Caco-2 (cell line): ENCODE measurements around the gene ROBO1. TPM values are rescaled to one million over a fixed set of nuclear protein-coding genes. Genes with fewer than 3 reads are reported as not detected.

Experiments used
- BruUV-seq: library from RNA; stranded (reverse); fragments of 400-500 nt; replicated peaks from 2 replicates; lab custom pipeline; 2021; lab: Mats Ljungman, UMichigan
- CTCF ChIA-PET: fragments of 300-600 bp; sonication (Branson Sonifier 250); formaldehyde crosslinking; loops from one replicate; lab custom pipeline; 2022; ENCODE audit warnings: antibody characterized with exemption; lab: Charles Lee
- POLR2A ChIA-PET: fragments of 300-600 bp; sonication (Branson Sonifier 250); formaldehyde crosslinking; loops from one replicate; lab custom pipeline; 2022; ENCODE audit warnings: antibody characterized with exemption; lab: Charles Lee
- DNase-seq, 2 experiments: peaks; one replicate each; pipeline versions ENCODE4 v3.0.0 to v3.0.0-alpha.2; 2020 to 2022
- H3K27me3 ChIP-seq: replicated peaks from 2 replicates; pipeline ENCODE4 v1.6.0; 2011; ENCODE audit warnings: low read length; ENCODE audit not compliant: control insufficient read depth, insufficient read depth
- H3K36me3 ChIP-seq: 2 replicates; pipeline ENCODE4 v1.5.1; 2011; ENCODE audit warnings: low read length; ENCODE audit not compliant: control insufficient read depth, insufficient read depth
- H3K4me1 ChIP-seq: fragments of 250-450 bp; sonication (Bioruptor Pico); 2 replicates; pipeline ENCODE4 v1.5.1; 2020; ENCODE audit warnings: mild to moderate bottlenecking
- H3K4me3 ChIP-seq: 2 replicates; pipeline ENCODE4 v1.5.1; 2011; ENCODE audit warnings: low read depth, mild to moderate bottlenecking, control low read depth, low read length
- H3K9me3 ChIP-seq: fragments of 250-450 bp; sonication (Bioruptor Pico); 2 replicates; pipeline ENCODE4 v1.5.1; 2020; ENCODE audit warnings: mild to moderate bottlenecking, moderate library complexity
- H3K27ac Mint-ChIP-seq: one replicate; pipeline ENCODE4 v1.8.0; 2022; ENCODE audit warnings: mixed read lengths; ENCODE audit not compliant: unreplicated experiment
- H3K27me3 Mint-ChIP-seq: one replicate; pipeline ENCODE4 v1.8.0; 2022; ENCODE audit warnings: mixed read lengths; ENCODE audit not compliant: insufficient read depth, unreplicated experiment
- H3K36me3 Mint-ChIP-seq: one replicate; pipeline ENCODE4 v1.8.0; 2022; ENCODE audit warnings: mild to moderate bottlenecking, mixed read lengths; ENCODE audit not compliant: insufficient read depth, unreplicated experiment
- H3K4me1 Mint-ChIP-seq: one replicate; pipeline ENCODE4 v1.8.0; 2022; ENCODE audit warnings: low read depth, mixed read lengths; ENCODE audit not compliant: unreplicated experiment
- H3K4me3 Mint-ChIP-seq: one replicate; pipeline ENCODE4 v1.8.0; 2022; ENCODE audit warnings: mild to moderate bottlenecking, moderate library complexity, mixed read lengths; ENCODE audit not compliant: unreplicated experiment
- H3K9me3 Mint-ChIP-seq: one replicate; pipeline ENCODE4 v1.8.0; 2022; ENCODE audit warnings: mixed read lengths; ENCODE audit not compliant: unreplicated experiment
- intact Hi-C: fragments of 100-400 bp; cut with micrococcal nuclease; formaldehyde crosslinking; loops from one replicate; pipeline ENCODE4 v1.10.0; 2022; ENCODE audit not compliant: unreplicated experiment
- total RNA-seq: library from RNA; stranded (reverse); gene quantifications from 2 replicates; pipeline ENCODE4 v1.2.3, GENCODE V29; 2022
- TF ChIP-seq, protein P1 (sequence below), 2 experiments: fragments of 200-600 bp in 1 of 2; IDR thresholded peaks; 1 replicate in 1 of 2; 2 replicates in 1 of 2; pipeline versions ENCODE4 v1.5.1 to v1.8.0; 2011 to 2022; ENCODE audit warnings: antibody characterized with exemption in 1 of 2, control low read depth in 1 of 2, inconsistent platforms in 1 of 2, low read depth in 1 of 2, low read length in 1 of 2, mild to moderate bottlenecking in 1 of 2, moderate library complexity in 1 of 2; ENCODE audit not compliant: insufficient read depth in 1 of 2, severe bottlenecking in 1 of 2, unreplicated experiment in 1 of 2

The ROBO1 gene
- total RNA-seq, 1 experiment from 2014 or later, result 1.8 TPM

DNA sequence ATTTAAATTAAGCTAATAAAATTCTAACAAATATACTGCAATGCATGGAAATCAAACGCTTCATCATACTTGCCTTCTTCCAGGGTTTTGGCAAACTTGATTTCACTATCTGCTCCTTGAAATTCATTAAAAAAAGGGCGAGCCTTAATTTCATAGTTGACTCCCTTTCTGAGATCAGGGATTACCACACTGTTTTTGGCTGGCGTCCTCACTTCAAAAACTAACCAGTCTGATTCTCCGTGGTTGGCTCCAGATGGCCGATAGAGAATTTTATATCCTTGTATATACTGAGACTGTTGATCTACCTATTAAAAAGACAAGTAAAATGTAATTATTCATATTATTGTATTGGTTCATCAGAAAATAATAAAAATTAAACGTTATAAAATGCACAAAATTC is 1106.8 kb downstream of the ROBO1 start:
- peaks cover 5% of the 10 kb centered on the region for H3K27me3 Mint-ChIP-seq
- ChIA-PET POLR2A (no interaction called here), CTCF (interaction anchor here (1.1 kb wide), 1 partner anchor 372 kb away, joined by 3 read pairs; no protein-coding TSS in a partner anchor)
- no peak overlapping the region for H3K4me3 ChIP-seq
- no peaks in the 10 kb centered on the region for H3K4me1 Mint-ChIP-seq
- H3K27ac Mint-ChIP-seq, result no peak overlapping the region
- no peak for DNase-seq
- TF ChIP-seq, protein P1, sequence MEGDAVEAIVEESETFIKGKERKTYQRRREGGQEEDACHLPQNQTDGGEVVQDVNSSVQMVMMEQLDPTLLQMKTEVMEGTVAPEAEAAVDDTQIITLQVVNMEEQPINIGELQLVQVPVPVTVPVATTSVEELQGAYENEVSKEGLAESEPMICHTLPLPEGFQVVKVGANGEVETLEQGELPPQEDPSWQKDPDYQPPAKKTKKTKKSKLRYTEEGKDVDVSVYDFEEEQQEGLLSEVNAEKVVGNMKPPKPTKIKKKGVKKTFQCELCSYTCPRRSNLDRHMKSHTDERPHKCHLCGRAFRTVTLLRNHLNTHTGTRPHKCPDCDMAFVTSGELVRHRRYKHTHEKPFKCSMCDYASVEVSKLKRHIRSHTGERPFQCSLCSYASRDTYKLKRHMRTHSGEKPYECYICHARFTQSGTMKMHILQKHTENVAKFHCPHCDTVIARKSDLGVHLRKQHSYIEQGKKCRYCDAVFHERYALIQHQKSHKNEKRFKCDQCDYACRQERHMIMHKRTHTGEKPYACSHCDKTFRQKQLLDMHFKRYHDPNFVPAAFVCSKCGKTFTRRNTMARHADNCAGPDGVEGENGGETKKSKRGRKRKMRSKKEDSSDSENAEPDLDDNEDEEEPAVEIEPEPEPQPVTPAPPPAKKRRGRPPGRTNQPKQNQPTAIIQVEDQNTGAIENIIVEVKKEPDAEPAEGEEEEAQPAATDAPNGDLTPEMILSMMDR (IDR thresholded peaks at IDR 0.05; ENCODE audit: insufficient read depth in 1 of 2, low read depth in 1 of 2, low read length in 1 of 2, severe bottlenecking in 1 of 2, unreplicated experiment in 1 of 2), result no peak
- H3K4me1 ChIP-seq, result no peaks in the 10 kb centered on the region
- no TSS peak for BruUV-seq
- H3K9me3 Mint-ChIP-seq, result no peaks in the 10 kb centered on the region
- intact Hi-C loops, result no loop called here
- no peak overlapping the region for H3K4me3 Mint-ChIP-seq
- H3K27me3 ChIP-seq, result no peaks in the 10 kb centered on the region
- H3K36me3 Mint-ChIP-seq, result no peaks in the 10 kb centered on the region
- H3K36me3 ChIP-seq, result no peaks in the 10 kb centered on the region
- no peaks in the 10 kb centered on the region for H3K9me3 ChIP-seq

DNA sequence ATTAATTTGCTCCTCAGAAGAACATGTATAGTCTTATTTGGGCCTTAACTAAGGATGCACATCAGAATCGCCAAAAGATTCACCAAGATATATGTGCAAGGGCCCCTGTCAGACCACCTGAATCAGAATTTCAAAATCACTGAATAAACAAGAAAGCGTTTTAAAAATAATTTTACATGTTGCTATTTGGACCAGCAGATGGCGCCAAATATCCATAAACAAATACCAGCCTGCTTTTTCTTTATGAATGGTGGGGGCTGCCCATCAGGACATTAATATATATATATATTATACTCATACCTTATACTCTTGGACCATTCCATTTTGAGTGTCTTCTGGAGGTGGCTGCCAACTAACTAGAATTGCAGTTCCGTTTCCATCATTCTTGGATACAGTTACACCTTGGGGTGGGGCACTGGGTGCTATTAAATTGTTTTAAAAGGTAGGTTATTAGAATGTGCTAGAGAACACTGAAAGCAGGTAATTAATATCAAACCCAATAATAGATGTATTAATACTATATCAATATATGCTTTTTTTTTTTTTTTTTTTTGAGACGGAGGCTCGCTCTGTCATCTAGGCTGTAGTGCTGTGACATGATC is 1108.3 kb downstream of the ROBO1 start:
- peaks cover 5% of the 10 kb centered on the region for H3K27me3 Mint-ChIP-seq
- Histone ChIP-seq H3K27me3 (no peaks in the 10 kb centered on the region), H3K9me3 (no peaks in the 10 kb centered on the region), H3K4me3 (no peak overlapping the region), H3K36me3 (no peaks in the 10 kb centered on the region), H3K4me1 (no peaks in the 10 kb centered on the region)
- BruUV-seq, result no TSS peak
- DNase-seq, result peak in 1 of 2 experiments; percentile 30
- no peaks in the 10 kb centered on the region for H3K36me3 Mint-ChIP-seq
- no peaks in the 10 kb centered on the region for H3K9me3 Mint-ChIP-seq
- TF ChIP-seq, protein P1 (IDR thresholded peaks at IDR 0.05; ENCODE audit: insufficient read depth in 1 of 2, low read depth in 1 of 2, low read length in 1 of 2, severe bottlenecking in 1 of 2, unreplicated experiment in 1 of 2), result peak; percentile 46 to 78
- H3K27ac Mint-ChIP-seq, result no peak overlapping the region
- intact Hi-C loops, result loop anchor here (1.0 kb wide), 2 partner anchors 329 to 373 kb away; no protein-coding TSS in a partner anchor
- no peak overlapping the region for H3K4me3 Mint-ChIP-seq
- POLR2A ChIA-PET, result no interaction called here
- CTCF ChIA-PET, result no interaction called here
- no peaks in the 10 kb centered on the region for H3K4me1 Mint-ChIP-seq

DNA sequence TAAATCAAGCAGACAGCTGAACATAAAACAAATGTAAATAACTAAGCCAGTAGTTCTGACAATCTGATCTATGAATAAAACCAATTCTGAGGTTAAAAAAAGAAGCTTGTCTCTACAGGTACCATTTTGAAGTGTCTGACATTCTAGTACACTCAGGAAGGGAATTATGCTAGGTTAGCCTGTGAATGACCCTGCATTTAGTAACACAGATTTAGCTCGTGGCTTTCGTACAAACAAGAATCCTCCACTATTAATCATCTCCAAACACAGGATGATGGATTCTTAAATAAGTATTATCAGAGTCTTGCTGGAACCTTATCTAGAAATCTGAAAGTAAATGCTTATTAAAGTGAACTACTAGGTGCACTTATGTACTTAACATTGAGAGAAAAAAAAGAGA is 1120.1 kb downstream of the ROBO1 start:
- no peaks in the 10 kb centered on the region for H3K4me1 Mint-ChIP-seq
- H3K36me3 Mint-ChIP-seq, result no peaks in the 10 kb centered on the region
- no TSS peak for BruUV-seq
- H3K27me3 Mint-ChIP-seq, result no peaks in the 10 kb centered on the region
- no peaks in the 10 kb centered on the region for H3K9me3 Mint-ChIP-seq
- TF ChIP-seq, protein P1 (IDR thresholded peaks at IDR 0.05; ENCODE audit: insufficient read depth in 1 of 2, low read depth in 1 of 2, low read length in 1 of 2, severe bottlenecking in 1 of 2, unreplicated experiment in 1 of 2), result no peak
- no peaks in the 10 kb centered on the region for H3K9me3 ChIP-seq
- CTCF ChIA-PET, result no interaction called here
- H3K4me1 ChIP-seq, result no peaks in the 10 kb centered on the region
- POLR2A ChIA-PET, result no interaction called here
- no peak overlapping the region for H3K27ac Mint-ChIP-seq
- intact Hi-C loops, result no loop called here
- H3K4me3 Mint-ChIP-seq, result no peak overlapping the region
- H3K27me3 ChIP-seq, result no peaks in the 10 kb centered on the region
- H3K36me3 ChIP-seq, result no peaks in the 10 kb centered on the region
- no peak overlapping the region for H3K4me3 ChIP-seq
- DNase-seq, result no peak
